Choroid plexus epithelial cell (primary cell): ENCODE measurements around the gene AKNA.

Source experiments
- DNase-seq: peaks from one replicate; pipeline ENCODE4 v3.0.0-alpha.2; 2010; ENCODE audit warnings: low read depth
- H3K4me3 ChIP-seq: 2 replicates; pipeline ENCODE4 v1.5.1; 2011; ENCODE audit warnings: low read depth, mild to moderate bottlenecking, control low read depth, low read length, moderate library complexity
- CTCF ChIP-seq: conservative IDR thresholded peaks from 2 replicates; pipeline ENCODE4 v1.5.1; 2011; ENCODE audit warnings: low read depth, mild to moderate bottlenecking, control low read depth, inconsistent platforms, low read length, moderate library complexity

AKNA gene

GRCh38 chr9:114346146-114346545 lies 41.6 kb downstream of the AKNA start:
- no peak for DNase-seq
- no peak overlapping the region for H3K4me3 ChIP-seq
- TF ChIP-seq CTCF = no peak

GRCh38 chr9:114345493-114346065 lies 42.2 kb downstream of the AKNA start:
- TF ChIP-seq CTCF = no peak
- no peak for DNase-seq
- no peak overlapping the region for H3K4me3 ChIP-seq

GRCh38 chr9:114344692-114345091 lies 43.1 kb downstream of the AKNA start:
- TF ChIP-seq CTCF = no peak
- no peak for DNase-seq

GRCh38 chr9:114344188-114344566 lies 43.6 kb downstream of the AKNA start:
- no peak for TF ChIP-seq CTCF
- no peak overlapping the region for H3K4me3 ChIP-seq
- DNase-seq = no peak

More at GRCh38 chr9:114344692-114345091, 43.1 kb downstream of the AKNA start:
- H3K4me3 ChIP-seq = no peak overlapping the region

- TF ChIP-seq CTCF = no peak
- DNase-seq = no peak
- no peak overlapping the region for H3K4me3 ChIP-seq
Observed at GRCh38 chr9:114343471-114344187, 44.2 kb downstream of the AKNA start.

GRCh38 chr9:114342755-114343440 lies 44.9 kb downstream of the AKNA start:
- no peak overlapping the region for H3K4me3 ChIP-seq
- no peak for DNase-seq
- TF ChIP-seq CTCF = no peak
